HG03520 (cell line): Measurements from ENCODE around the gene FAM20C.

Source experiments
- ATAC-seq: cut with Tn5 transposase; IDR thresholded peaks from one replicate; pipeline ENCODE4 v1.9.1; 2021; ENCODE audit warnings: mild to moderate bottlenecking, moderate library complexity; ENCODE audit not compliant: unreplicated experiment

Gene FAM20C

GRCh38 chr7:191981-192649, at the start of gene FAM20C:
TSS of gene FAM20C (plus strand) at chr7:192571. CDS start at chr7:193200, 629 bp downstream.
- ATAC-seq, result no peak

- no peak for ATAC-seq
These were observed 49.1 kb upstream of the FAM20C start for GRCh38 chr7:143145-143751.

GRCh38 chr7:143811-144453, 48.4 kb upstream of the FAM20C start:
- no peak for ATAC-seq

GRCh38 chr7:144454-144826, 47.9 kb upstream of the FAM20C start:
- ATAC-seq, result no peak

GRCh38 chr7:145863-146262, 46.5 kb upstream of the FAM20C start:
- ATAC-seq, result no peak

- ATAC-seq, result no peak
These were observed 43.8 kb upstream of the FAM20C start for GRCh38 chr7:148543-148931.

GRCh38 chr7:148932-149790, 43.2 kb upstream of the FAM20C start:
- peak; percentile 98 for ATAC-seq

GRCh38 chr7:149791-150636, 42.4 kb upstream of the FAM20C start:
- peak; percentile 10 for ATAC-seq

- ATAC-seq, result no peak
These were observed 41.6 kb upstream of the FAM20C start for GRCh38 chr7:150811-151221.

- no peak for ATAC-seq
These were observed 40.9 kb upstream of the FAM20C start for GRCh38 chr7:151346-152050.

- ATAC-seq, result no peak
These were observed 39.5 kb upstream of the FAM20C start for GRCh38 chr7:152702-153391.

GRCh38 chr7:153604-154003, 38.8 kb upstream of the FAM20C start:
- no peak for ATAC-seq

GRCh38 chr7:154096-154799, 38.1 kb upstream of the FAM20C start:
- ATAC-seq, result no peak

GRCh38 chr7:155469-155900, 36.9 kb upstream of the FAM20C start:
- no peak for ATAC-seq

GRCh38 chr7:156111-157007, 36.0 kb upstream of the FAM20C start:
- no peak for ATAC-seq

- no peak for ATAC-seq
These were observed 35.4 kb upstream of the FAM20C start for GRCh38 chr7:157008-157310.

GRCh38 chr7:157771-158625, 34.4 kb upstream of the FAM20C start:
- no peak for ATAC-seq
